ENCODE measurements around the gene PARP2.
A peak's percentile ranks its signal among the peaks of the same experiment; 100 is the strongest.
"Not testable (repeated sequence)": the region's sequence is repeated elsewhere in the genome, so short reads cannot be mapped to it uniquely, and the experiment has no call there.

Gene PARP2, protein sequence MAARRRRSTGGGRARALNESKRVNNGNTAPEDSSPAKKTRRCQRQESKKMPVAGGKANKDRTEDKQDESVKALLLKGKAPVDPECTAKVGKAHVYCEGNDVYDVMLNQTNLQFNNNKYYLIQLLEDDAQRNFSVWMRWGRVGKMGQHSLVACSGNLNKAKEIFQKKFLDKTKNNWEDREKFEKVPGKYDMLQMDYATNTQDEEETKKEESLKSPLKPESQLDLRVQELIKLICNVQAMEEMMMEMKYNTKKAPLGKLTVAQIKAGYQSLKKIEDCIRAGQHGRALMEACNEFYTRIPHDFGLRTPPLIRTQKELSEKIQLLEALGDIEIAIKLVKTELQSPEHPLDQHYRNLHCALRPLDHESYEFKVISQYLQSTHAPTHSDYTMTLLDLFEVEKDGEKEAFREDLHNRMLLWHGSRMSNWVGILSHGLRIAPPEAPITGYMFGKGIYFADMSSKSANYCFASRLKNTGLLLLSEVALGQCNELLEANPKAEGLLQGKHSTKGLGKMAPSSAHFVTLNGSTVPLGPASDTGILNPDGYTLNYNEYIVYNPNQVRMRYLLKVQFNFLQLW

GRCh38 chr14:20343092-20343861 lies at the start of gene PARP2:
TSS of gene PARP2 (plus strand) at chr14:20343635. CDS start at chr14:20343642, 7 bp downstream.
- peak; percentile 100 for DNase-seq (ENCODE audit: low read depth)

- DNase-seq (ENCODE audit: low read depth): no peak
Measured at GRCh38 chr14:20294636-20295035, 48.8 kb upstream of the PARP2 start.

DNA sequence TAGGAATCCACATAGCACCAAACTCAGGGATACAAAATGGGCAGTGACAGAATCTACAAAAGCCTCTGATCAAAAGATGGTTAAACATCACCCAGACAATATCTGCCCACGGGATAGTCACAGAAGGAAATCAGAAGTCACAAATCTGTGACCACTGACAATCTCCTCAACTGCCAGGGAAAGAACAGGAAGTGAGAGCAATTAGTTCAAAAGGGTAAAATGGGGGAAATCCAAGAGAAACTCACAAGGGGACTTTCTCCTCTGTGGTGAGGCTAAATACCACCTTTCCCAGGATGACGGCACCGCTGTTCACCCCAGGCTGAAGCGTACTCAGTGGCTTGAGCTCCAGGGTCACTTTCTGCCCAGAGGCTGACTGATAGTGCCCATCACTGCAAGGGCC lies 48.4 kb upstream of the PARP2 start:
- DNase-seq (ENCODE audit: low read depth): no peak

DNA sequence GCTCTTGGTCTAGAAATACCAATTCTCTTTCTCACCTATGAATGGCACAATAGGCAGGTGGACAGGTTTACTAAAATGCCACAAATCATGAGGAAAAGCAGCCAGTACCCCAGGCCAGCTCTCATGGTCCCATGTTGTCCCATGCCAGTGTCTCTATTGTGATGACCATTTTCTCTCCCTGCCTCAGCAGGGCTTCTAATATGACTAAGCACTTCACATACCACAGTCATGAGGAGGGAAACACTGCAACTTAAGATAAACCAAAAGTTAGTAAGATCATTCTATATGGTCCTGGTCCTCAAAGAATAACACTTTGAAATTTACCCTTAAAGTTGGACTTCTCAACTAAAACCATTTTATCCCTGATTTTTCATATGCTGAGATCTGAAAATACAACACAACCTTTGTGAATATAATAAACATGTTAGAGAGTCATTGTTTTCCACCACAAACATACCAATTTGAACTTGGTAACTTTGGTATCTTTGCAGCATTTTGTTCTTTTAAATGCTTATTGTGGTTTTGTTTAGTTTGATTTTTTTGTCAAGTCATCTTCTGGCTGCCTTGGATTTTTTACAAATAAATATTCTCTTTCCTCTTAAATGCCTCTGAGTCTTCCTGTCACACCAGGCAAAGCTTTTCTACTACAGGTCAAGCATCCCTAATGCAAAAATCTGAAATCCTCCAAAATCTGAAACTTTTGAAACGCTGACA lies 41.2 kb upstream of the PARP2 start:
- DNase-seq (ENCODE audit: low read depth): no peak

DNA sequence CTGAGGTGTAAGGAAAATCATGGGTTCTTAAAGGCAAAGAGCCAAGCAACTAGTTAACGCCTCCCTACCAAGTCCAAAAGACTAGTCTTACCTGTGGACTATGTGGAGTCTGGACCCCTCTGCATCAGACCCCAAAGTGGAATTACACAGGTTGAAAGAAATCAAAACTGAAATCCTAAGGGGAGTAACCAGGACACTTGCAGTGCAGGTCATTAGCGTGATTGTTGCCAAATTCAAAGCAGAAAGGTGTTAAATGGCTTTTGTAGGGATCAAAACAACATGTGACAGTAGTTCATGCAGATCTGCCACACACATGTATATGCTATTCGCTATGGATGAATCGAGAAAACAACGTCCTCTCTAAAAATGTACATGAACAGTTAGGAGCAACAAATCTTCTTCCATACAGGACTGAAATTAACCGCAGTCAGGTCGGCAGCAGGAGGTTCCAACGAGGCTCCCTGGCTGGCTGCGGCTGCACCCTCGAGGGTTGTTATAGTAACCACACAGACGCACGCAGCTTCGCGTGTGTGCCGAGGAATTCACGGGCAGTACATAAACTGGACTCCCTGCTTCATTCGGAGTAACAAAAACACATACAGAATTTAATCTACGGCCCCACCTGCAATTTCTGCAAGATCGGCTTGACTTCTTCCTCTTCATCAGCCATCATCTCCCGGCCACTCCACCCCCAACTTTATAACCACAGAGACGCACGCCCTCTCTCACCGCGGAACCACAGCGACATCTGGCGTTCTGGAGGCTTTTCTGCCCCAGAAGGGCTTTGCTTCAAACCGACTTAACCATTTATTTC lies 38.0 kb upstream of the PARP2 start, which contains the start of gene TTC5:
TTC5 (minus strand) TSS at position 687 of the 814 bp plus-strand sequence; CDS start at position 673, 14 bp downstream.
- peak; percentile 88 for DNase-seq (ENCODE audit: low read depth)

DNA sequence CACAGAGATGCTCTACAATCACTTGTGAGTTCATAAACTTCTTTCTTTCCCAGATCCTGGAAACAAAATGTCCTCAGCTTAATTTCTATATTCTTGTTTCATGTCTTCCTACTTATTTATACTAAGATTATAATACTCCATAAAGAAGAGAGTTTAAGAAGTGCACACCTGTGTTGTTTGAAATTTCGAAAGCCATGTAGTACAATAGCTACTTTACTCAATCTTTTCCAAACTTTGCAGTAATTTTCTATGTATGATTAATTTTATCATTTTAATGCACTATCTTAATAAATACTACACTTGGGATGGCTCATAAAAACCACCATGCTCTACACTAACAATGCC lies 37.4 kb upstream of the PARP2 start:
- no peak for DNase-seq (ENCODE audit: low read depth)

DNA sequence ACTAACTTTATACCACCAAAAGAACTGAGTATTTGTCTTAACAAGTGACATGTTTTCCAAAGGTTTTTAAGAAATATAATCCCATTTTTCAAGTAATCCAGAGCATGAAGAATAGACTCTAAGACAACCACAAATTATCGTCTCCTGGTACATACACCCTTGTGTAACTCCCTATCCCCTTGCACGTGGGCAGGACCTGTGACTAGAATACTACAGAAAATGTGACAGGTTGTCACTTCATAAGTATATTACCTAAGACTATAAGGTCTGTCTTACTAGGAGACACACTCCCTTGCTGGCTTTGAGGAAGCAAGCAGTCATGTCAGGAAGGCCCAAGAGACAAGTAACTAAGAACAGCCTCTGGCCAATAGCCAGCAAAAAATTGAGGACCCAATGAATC lies 29.4 kb upstream of the PARP2 start:
- no peak for DNase-seq (ENCODE audit: low read depth)

- DNase-seq (ENCODE audit: low read depth): no peak
Measured at GRCh38 chr14:20317720-20318119, 25.7 kb upstream of the PARP2 start.

DNA sequence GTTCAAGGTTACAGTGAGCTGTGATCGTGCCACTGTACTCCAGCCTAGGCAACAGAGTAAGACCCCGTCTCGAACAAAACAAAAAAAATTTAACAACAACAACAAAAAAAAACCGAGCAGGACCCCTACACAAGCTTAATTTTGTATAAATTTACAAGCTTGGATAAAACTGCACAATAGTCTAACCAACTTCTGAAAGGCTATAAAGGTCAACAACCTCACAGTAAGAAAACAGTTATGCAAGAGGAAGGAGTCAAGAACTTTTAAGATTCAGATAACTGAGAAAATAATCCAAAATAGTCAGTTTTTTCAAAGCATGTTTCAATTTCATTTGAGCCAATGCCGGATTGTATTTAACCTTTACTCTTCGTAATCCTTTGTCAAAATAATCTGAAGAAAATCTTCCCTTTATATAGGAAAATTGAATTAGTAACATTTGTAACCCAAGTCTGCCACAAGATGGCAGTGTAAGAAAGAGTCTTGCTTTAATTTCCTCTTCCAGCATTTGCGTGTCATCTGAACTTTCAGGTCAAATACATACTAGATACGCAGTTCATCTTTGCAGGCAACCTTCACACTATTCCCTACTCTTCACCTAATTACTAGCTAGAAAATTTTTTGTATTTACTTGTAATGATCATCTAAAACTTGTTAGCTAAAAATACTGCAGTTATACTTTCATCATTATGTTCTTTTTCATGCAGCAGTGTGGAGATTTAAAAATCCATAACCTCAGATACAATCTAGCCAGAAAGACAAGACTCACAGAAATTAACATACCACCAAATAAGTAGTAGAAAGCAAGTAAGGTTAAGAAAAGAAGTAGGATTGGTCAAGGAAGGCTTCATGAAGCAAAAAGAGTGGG lies 16.2 kb upstream of the PARP2 start:
- peak; percentile 56 for DNase-seq (ENCODE audit: low read depth)

GRCh38 chr14:20328705-20329104 lies 14.7 kb upstream of the PARP2 start:
- no peak for DNase-seq (ENCODE audit: low read depth)

DNA sequence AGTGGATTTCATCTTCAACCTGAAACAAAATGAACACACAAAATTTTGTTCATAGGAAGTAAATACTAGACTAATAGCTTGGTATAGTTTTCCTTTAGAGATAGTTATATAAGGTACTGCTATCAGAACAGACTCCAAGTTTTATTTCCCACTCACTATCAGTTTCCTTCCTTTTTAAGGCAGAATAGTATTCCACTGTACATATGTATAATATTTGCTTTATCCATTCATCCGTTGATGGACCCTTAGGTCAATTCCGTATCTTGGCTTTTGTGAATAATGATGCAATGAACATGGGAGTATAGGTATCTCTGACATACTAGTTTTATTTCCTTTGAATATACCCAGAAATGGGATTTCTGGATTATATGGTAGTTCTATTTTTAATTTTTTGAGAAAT lies 14.1 kb upstream of the PARP2 start:
- DNase-seq (ENCODE audit: low read depth): no peak

- DNase-seq (ENCODE audit: low read depth): no peak
Measured at GRCh38 chr14:20331053-20331613, 12.3 kb upstream of the PARP2 start.

GRCh38 chr14:20332431-20332787 lies 11.0 kb upstream of the PARP2 start:
- no peak for DNase-seq (ENCODE audit: low read depth)

DNA sequence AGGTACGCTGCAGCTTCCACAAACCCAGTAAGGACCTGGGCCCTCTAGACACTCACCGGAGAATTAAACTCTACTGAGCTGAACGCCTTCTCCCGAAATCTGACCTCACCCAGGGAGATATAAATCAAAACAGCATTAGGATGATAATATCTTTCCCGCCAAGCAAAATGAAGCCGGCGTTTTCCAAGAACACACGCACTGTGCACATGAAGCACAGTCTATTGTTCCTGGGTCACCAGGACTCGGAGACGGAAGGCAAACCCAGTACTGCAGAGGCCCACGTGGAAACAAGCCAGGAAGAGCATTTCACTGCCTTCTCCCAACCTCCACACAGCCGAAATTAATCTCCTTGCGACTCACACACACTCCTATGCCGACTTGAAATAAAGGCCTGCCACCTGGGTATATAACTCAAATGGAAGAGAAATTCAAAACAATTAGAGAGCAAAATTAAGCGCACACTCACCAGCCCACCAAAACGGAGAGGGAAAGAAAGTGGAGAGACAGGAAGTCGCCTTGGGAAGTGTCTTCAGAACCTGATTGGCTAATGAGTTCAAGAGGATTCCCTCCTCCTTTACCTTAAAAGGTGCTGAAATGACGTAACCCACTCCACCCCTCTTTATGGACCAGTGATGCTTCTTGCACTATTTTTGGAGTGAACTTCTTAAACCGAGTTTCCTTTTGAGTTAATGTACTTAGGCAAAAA lies 10.5 kb upstream of the PARP2 start, which contains the start of gene CCNB1IP1:
CCNB1IP1 (minus strand) TSS at position 492 of the 706 bp plus-strand sequence. CDS start 16,756 bp downstream, outside the sequence.
- peak; percentile 81 for DNase-seq (ENCODE audit: low read depth)

- no peak for DNase-seq (ENCODE audit: low read depth)
Measured at GRCh38 chr14:20333494-20333841, 10.0 kb upstream of the PARP2 start.

DNA sequence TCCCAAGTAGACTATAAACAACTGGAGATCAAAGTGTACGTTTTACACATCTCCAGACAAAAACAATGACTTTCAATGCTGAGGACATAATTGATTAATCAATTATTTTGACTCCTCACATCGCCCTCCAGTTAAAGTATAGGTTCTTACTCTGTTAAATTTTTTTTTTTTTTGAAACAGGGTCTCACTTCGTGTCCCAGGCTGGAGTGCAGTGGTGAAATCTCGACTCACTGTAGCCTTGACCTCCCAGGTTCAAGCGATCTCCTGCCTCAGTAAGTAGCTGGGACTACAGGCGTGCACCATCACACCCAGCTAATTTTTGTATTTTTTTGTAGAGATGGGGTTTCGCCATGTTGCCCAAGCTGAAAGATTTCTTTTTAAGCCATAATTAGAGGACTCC lies 9.4 kb upstream of the PARP2 start:
- DNase-seq (ENCODE audit: low read depth): no peak

- not testable (repeated sequence) for DNase-seq (ENCODE audit: low read depth)
Measured at GRCh38 chr14:20341032-20341431, 2.4 kb upstream of the PARP2 start.

- DNase-seq (ENCODE audit: low read depth): no peak
Measured at GRCh38 chr14:20341646-20342045, 1.8 kb upstream of the PARP2 start.

GRCh38 chr14:20343862-20344220 lies 406 bp downstream of the PARP2 start:
- DNase-seq (ENCODE audit: low read depth): no peak

GRCh38 chr14:20345366-20345765 lies 1.9 kb downstream of the PARP2 start:
- DNase-seq (ENCODE audit: low read depth): no peak

Measured in fibroblast of gingiva (primary cell).